ENCODE data around the gene FKBP6. TPM values are rescaled to one million over a fixed set of nuclear protein-coding genes. Genes with fewer than 3 reads are reported as not detected.

Gene FKBP6
- total and polyA plus RNA-seq, 9 of the 15 experiments (the other 6 are each of a cell fraction or from before 2014, with no cell fraction given), result not detected

DNA sequence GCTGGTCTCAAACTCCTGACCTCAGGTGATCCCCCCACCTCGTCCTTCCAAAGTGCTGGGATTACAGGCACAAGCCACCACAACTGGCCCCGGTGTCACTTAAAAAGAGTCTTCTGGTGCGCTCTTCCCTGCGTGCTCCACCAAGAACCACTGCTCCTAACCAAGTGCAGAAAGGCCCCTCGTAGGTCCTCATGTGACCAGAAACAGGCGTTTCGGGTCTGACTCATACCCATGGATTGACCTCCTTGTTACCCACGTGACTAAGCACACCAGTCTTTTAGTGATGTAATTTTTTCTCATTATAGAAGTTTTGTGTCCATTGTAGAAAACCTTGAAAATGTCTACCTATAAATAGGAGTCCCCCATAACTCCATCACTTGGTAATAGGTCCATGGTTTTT, 13.9 kb downstream of the FKBP6 start (continued):
- TF ChIP-seq, protein P1, sequence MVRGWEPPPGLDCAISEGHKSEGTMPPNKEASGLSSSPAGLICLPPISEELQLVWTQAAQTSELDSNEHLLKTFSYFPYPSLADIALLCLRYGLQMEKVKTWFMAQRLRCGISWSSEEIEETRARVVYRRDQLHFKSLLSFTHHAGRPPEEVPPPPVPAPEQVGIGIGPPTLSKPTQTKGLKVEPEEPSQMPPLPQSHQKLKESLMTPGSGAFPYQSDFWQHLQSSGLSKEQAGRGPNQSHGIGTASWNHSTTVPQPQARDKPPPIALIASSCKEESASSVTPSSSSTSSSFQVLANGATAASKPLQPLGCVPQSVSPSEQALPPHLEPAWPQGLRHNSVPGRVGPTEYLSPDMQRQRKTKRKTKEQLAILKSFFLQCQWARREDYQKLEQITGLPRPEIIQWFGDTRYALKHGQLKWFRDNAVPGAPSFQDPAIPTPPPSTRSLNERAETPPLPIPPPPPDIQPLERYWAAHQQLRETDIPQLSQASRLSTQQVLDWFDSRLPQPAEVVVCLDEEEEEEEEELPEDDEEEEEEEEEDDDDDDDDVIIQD (CRISPR knock-in tag; IDR thresholded peaks at IDR 0.05), result no peak
- peak; percentile 54; the same call in 1 of the 2 replicates for TF ChIP-seq ZNF41 (CRISPR knock-in tag; conservative IDR thresholded peaks at IDR 0.05)
- TF ChIP-seq, protein P2, sequence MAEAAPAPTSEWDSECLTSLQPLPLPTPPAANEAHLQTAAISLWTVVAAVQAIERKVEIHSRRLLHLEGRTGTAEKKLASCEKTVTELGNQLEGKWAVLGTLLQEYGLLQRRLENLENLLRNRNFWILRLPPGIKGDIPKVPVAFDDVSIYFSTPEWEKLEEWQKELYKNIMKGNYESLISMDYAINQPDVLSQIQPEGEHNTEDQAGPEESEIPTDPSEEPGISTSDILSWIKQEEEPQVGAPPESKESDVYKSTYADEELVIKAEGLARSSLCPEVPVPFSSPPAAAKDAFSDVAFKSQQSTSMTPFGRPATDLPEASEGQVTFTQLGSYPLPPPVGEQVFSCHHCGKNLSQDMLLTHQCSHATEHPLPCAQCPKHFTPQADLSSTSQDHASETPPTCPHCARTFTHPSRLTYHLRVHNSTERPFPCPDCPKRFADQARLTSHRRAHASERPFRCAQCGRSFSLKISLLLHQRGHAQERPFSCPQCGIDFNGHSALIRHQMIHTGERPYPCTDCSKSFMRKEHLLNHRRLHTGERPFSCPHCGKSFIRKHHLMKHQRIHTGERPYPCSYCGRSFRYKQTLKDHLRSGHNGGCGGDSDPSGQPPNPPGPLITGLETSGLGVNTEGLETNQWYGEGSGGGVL (CRISPR knock-in tag; IDR thresholded peaks at IDR 0.05), result no peak
- no peak for TF ChIP-seq XRCC4 (IDR thresholded peaks at IDR 0.05; ENCODE audit: extremely low read depth, insufficient read depth, insufficient read length)
- TF ChIP-seq CBFA2T3 (IDR thresholded peaks at IDR 0.05), result no peak
- peak; percentile 95 for TF ChIP-seq FOSL1 (tag; conservative IDR thresholded peaks at IDR 0.05)
- no peak for TF ChIP-seq ARHGAP35 (IDR thresholded peaks at IDR 0.05; ENCODE audit: partially characterized antibody)
- TF ChIP-seq ZNF3 (CRISPR knock-in tag; IDR thresholded peaks at IDR 0.05), result no peak
- no peak for TF ChIP-seq FIP1L1 (IDR thresholded peaks at IDR 0.05; ENCODE audit: low read depth, low read length, poor library complexity, severe bottlenecking)
- TF ChIP-seq NCOA1 (IDR thresholded peaks at IDR 0.05; ENCODE audit: low read depth), result no peak
- no peak for TF ChIP-seq CHCHD3 (CRISPR knock-in tag; IDR thresholded peaks at IDR 0.05)
- TF ChIP-seq PHTF2 (CRISPR knock-in tag; IDR thresholded peaks at IDR 0.05), result no peak
- TF ChIP-seq ZNF740 (CRISPR knock-in tag; IDR thresholded peaks at IDR 0.05), result no peak
- no peak for TF ChIP-seq ZNF740 (tag; IDR thresholded peaks at IDR 0.05)
- no peak for TF ChIP-seq ZNF76 (CRISPR knock-in tag; IDR thresholded peaks at IDR 0.05; ENCODE audit: borderline replicate concordance)
- no peak for TF ChIP-seq IRF1 (CRISPR knock-in tag; IDR thresholded peaks at IDR 0.05; ENCODE audit: borderline replicate concordance)
- TF ChIP-seq NR2C1 (IDR thresholded peaks at IDR 0.05), result no peak
- peak; percentile 19; the same call in 1 of the 2 replicates for TF ChIP-seq NR2C1 (tag; IDR thresholded peaks at IDR 0.05)
- no peak for TF ChIP-seq POLR2A (conservative IDR thresholded peaks at IDR 0.05)
- no peak for TF ChIP-seq ZFPM2 (CRISPR knock-in tag; IDR thresholded peaks at IDR 0.05)
- TF ChIP-seq CEBPG (CRISPR knock-in tag; IDR thresholded peaks at IDR 0.05), result no peak
- peak in 1 of 2 experiments; percentile 61; a peak in 1 of 4 replicates for TF ChIP-seq CEBPG (tag; conservative IDR thresholded peaks at IDR 0.05 in 1 of 2, IDR thresholded peaks at IDR 0.05 in 1 of 2)
- TF ChIP-seq ZNF134 (CRISPR knock-in tag; conservative IDR thresholded peaks at IDR 0.05), result no peak
- TF ChIP-seq BDP1 (IDR thresholded peaks at IDR 0.05; ENCODE audit: insufficient read depth, insufficient read length), result no peak
- TF ChIP-seq ZNF140 (CRISPR knock-in tag; IDR thresholded peaks at IDR 0.05), result no peak
- no peak for TF ChIP-seq NUFIP1 (IDR thresholded peaks at IDR 0.05; ENCODE audit: partially characterized antibody)
